H1 (cell line): Measurements from ENCODE around the gene TDP1. TPM values are rescaled to one million over a fixed set of nuclear protein-coding genes. Genes with fewer than 3 reads are reported as not detected.

Experiments
- CTCF ChIA-PET: fragments of 300-600 bp; sonication (Branson Sonifier 250); formaldehyde crosslinking; loops from one replicate; lab custom pipeline; 2021; ENCODE audit not compliant: partially characterized antibody; lab: Charles Lee
- POLR2A ChIA-PET: fragments of 300-600 bp; sonication (Branson Sonifier 250); formaldehyde crosslinking; loops from one replicate; lab custom pipeline; 2021; ENCODE audit warnings: inconsistent platforms; ENCODE audit not compliant: partially characterized antibody; lab: Charles Lee
- DNase-seq, 2 experiments: peaks; one replicate each; pipeline versions ENCODE4 v3.0.0 to v3.0.0-alpha.2; 2010 to 2022; ENCODE audit warnings: low spot score in 2 of 2, low read depth in 1 of 2, mixed read lengths in 1 of 2
- FAIRE-seq: peaks from 2 replicates; lab custom pipeline; 2011; peaks lifted over from hg19 to GRCh38; lab: Jason Lieb, UNC
- H2AFZ ChIP-seq: 2 replicates; pipeline ENCODE4 v1.8.1; 2012; ENCODE audit warnings: low read length, inconsistent platforms
- H2AK5ac ChIP-seq: 2 replicates; pipeline ENCODE4 v1.6.1; 2013; ENCODE audit warnings: low read depth, low read length
- H2BK120ac ChIP-seq: replicated peaks from 2 replicates; pipeline ENCODE3; 2013; ENCODE audit warnings: low read depth, low read length, inconsistent platforms
- H2BK12ac ChIP-seq: 2 replicates; pipeline ENCODE4 v1.6.1; 2013; ENCODE audit warnings: low read depth, low read length
- H2BK15ac ChIP-seq: 2 replicates; pipeline ENCODE4 v1.6.1; 2013; ENCODE audit warnings: low read length
- H2BK20ac ChIP-seq: 2 replicates; pipeline ENCODE4 v1.6.1; 2013; ENCODE audit warnings: low read length
- H2BK5ac ChIP-seq: 2 replicates; pipeline ENCODE4 v1.6.1; 2013; ENCODE audit warnings: low read depth, low read length
- H3K14ac ChIP-seq: 2 replicates; pipeline ENCODE4 v1.6.1; 2013; ENCODE audit warnings: inconsistent platforms; ENCODE audit not compliant: insufficient read length
- H3K18ac ChIP-seq: 2 replicates; pipeline ENCODE4 v1.6.1; 2013; ENCODE audit warnings: low read length; ENCODE audit errors: extremely low read depth
- H3K23ac ChIP-seq: 2 replicates; pipeline ENCODE4 v1.6.1; 2013; ENCODE audit warnings: inconsistent platforms; ENCODE audit not compliant: insufficient read length
- H3K23me2 ChIP-seq: 2 replicates; pipeline ENCODE4 v1.6.1; 2013; ENCODE audit warnings: low read depth, low read length
- H3K27ac ChIP-seq: 2 replicates; pipeline ENCODE4 v1.6.1; 2011; ENCODE audit warnings: low read depth, low read length, inconsistent platforms
- H3K27me3 ChIP-seq, 4 experiments: replicated peaks in 1 of 4; 1 replicate in 1 of 4; 2 replicates in 3 of 4; pipeline versions ENCODE4 v1.6.1 to v1.8.1; 2011 to 2013; ENCODE audit warnings: low read length in 3 of 4, mild to moderate bottlenecking in 3 of 4, inconsistent platforms in 2 of 4, mixed read lengths in 2 of 4, moderate library complexity in 1 of 4; ENCODE audit not compliant: control insufficient read depth in 3 of 4, insufficient read depth in 3 of 4; ENCODE audit errors: extremely low read depth in 1 of 4
- H3K36me3 ChIP-seq, 4 experiments: 2 replicates each; pipeline versions ENCODE4 v1.6.1 to v1.8.1; 2011 to 2013; ENCODE audit warnings: mild to moderate bottlenecking in 4 of 4, low read length in 3 of 4, moderate library complexity in 2 of 4, control low read depth in 1 of 4, inconsistent platforms in 1 of 4; ENCODE audit not compliant: insufficient read depth in 4 of 4, control insufficient read depth in 2 of 4
- H3K4ac ChIP-seq: replicated peaks from 2 replicates; pipeline ENCODE3; 2013; ENCODE audit warnings: low read length, low read depth, mixed read lengths, inconsistent platforms; ENCODE audit not compliant: insufficient read length
- H3K4me1 ChIP-seq, 4 experiments: replicated peaks in 1 of 4; 1 replicate in 1 of 4; 2 replicates in 3 of 4; pipeline versions ENCODE4 v1.6.1 to v1.8.1; 2011 to 2013; ENCODE audit warnings: low read length in 3 of 4, inconsistent platforms in 2 of 4, mixed read lengths in 1 of 4; ENCODE audit not compliant: insufficient read depth in 4 of 4, control insufficient read depth in 3 of 4
- H3K4me2 ChIP-seq, 2 experiments: 2 replicates each; pipeline versions ENCODE4 v1.6.1 to v1.8.1; 2011 to 2013; ENCODE audit warnings: low read depth in 2 of 2, low read length in 2 of 2, control low read depth in 1 of 2, inconsistent platforms in 1 of 2, mild to moderate bottlenecking in 1 of 2; ENCODE audit not compliant: insufficient read depth in 1 of 2
- H3K4me3 ChIP-seq, 4 experiments: fragments of 200-600, 300-600 bp in 1 of 4; sonication (generic), shearing (Covaris generic), sonication (Bioruptor Twin) in 1 of 4; 2 replicates each; pipeline versions ENCODE4 v1.5.1 to v1.8.1; 2011 to 2016; ENCODE audit warnings: low read length in 4 of 4, low read depth in 3 of 4, control low read depth in 2 of 4, inconsistent platforms in 2 of 4, mild to moderate bottlenecking in 2 of 4, mixed read lengths in 1 of 4, moderate library complexity in 1 of 4; ENCODE audit not compliant: insufficient read depth in 2 of 4; ENCODE audit errors: extremely low read depth in 1 of 4
- H3K56ac ChIP-seq: replicated peaks from 2 replicates; pipeline ENCODE3; 2013; ENCODE audit warnings: low read depth, mild to moderate bottlenecking, mixed read lengths, low read length, inconsistent platforms; ENCODE audit not compliant: insufficient read length
- H3K79me1 ChIP-seq: 2 replicates; pipeline ENCODE4 v1.6.1; 2013; ENCODE audit warnings: low read depth, low read length, control low read depth
- H3K79me2 ChIP-seq, 2 experiments: 2 replicates each; pipeline versions ENCODE4 v1.6.1 to v1.8.1; 2012 to 2013; ENCODE audit warnings: low read length in 2 of 2, mild to moderate bottlenecking in 2 of 2, inconsistent platforms in 1 of 2; ENCODE audit not compliant: insufficient read depth in 2 of 2, control insufficient read depth in 1 of 2
- H3K9ac ChIP-seq, 4 experiments: replicated peaks in 1 of 4; 1 replicate in 1 of 4; 2 replicates in 3 of 4; pipeline versions ENCODE4 v1.6.1 to v1.8.1; 2011 to 2013; ENCODE audit warnings: low read depth in 3 of 4, low read length in 3 of 4, control low read depth in 2 of 4, mild to moderate bottlenecking in 2 of 4, moderate library complexity in 2 of 4, inconsistent platforms in 1 of 4; ENCODE audit errors: extremely low read depth in 1 of 4
- H3K9me3 ChIP-seq, 2 experiments: 2 replicates each; pipeline versions ENCODE4 v1.6.1 to v1.8.1; 2012 to 2013; ENCODE audit warnings: mild to moderate bottlenecking in 2 of 2, moderate library complexity in 2 of 2, control low read depth in 1 of 2, inconsistent platforms in 1 of 2, low read depth in 1 of 2, low read length in 1 of 2, mixed read lengths in 1 of 2; ENCODE audit not compliant: insufficient read depth in 2 of 2
- H4K20me1 ChIP-seq, 2 experiments: replicated peaks in 1 of 2; 2 replicates each; pipeline versions ENCODE3 to v1.8.1; 2011 to 2013; ENCODE audit warnings: inconsistent platforms in 2 of 2, low read length in 2 of 2, mild to moderate bottlenecking in 1 of 2; ENCODE audit not compliant: insufficient read depth in 2 of 2, control insufficient read depth in 1 of 2
- H4K5ac ChIP-seq: 2 replicates; pipeline ENCODE4 v1.6.1; 2013; ENCODE audit warnings: low read length, low read depth, mixed read lengths, inconsistent platforms; ENCODE audit not compliant: insufficient read length
- H4K8ac ChIP-seq: 2 replicates; pipeline ENCODE4 v1.8.0; 2013; ENCODE audit warnings: mild to moderate bottlenecking, moderate library complexity, low read length, inconsistent platforms; ENCODE audit not compliant: insufficient read depth; ENCODE audit errors: extremely low read depth
- H4K91ac ChIP-seq: replicated peaks from 2 replicates; pipeline ENCODE3; 2013; ENCODE audit warnings: low read length, mixed read lengths, inconsistent platforms; ENCODE audit not compliant: insufficient read length
- ASH2L ChIP-seq: fragments of 200-600, 300-600 bp; sonication (generic); IDR thresholded peaks from one replicate; pipeline ENCODE4 v1.7.1; 2017; ENCODE audit warnings: low read length
- BACH1 ChIP-seq: IDR thresholded peaks from 2 replicates; pipeline ENCODE4 v1.6.1; 2012; ENCODE audit warnings: low read length, improper control_type of control experiment
- BRCA1 ChIP-seq: IDR thresholded peaks from 2 replicates; pipeline ENCODE4 v1.6.1; 2012; ENCODE audit warnings: low read depth, low read length, improper control_type of control experiment
- CTBP2 ChIP-seq: IDR thresholded peaks from 2 replicates; pipeline ENCODE4 v1.7.0; 2011; ENCODE audit warnings: borderline replicate concordance, mild to moderate bottlenecking, moderate library complexity, mixed read lengths, low read length; ENCODE audit not compliant: insufficient read depth, insufficient read length
- CTCF ChIP-seq, 3 experiments: IDR thresholded peaks; 1 replicate in 2 of 3; 2 replicates in 1 of 3; pipeline versions ENCODE4 v1.5.1 to v1.6.1; 2011; ENCODE audit warnings: low read length in 3 of 3, mild to moderate bottlenecking in 3 of 3, inconsistent platforms in 2 of 3, low read depth in 1 of 3, moderate library complexity in 1 of 3; ENCODE audit not compliant: insufficient read depth in 1 of 3; ENCODE audit errors: control extremely low read depth in 1 of 3
- E2F6 ChIP-seq: IDR thresholded peaks from 2 replicates; pipeline ENCODE4 v1.6.1; 2012; ENCODE audit warnings: inconsistent platforms
- GABPA ChIP-seq: IDR thresholded peaks from 2 replicates; pipeline ENCODE4 v1.6.1; 2011; ENCODE audit warnings: mild to moderate bottlenecking, low read length, moderate library complexity, borderline replicate concordance; ENCODE audit not compliant: insufficient read depth
- KDM5A ChIP-seq: fragments of 200-600 bp; IDR thresholded peaks from 2 replicates; pipeline ENCODE4 v1.7.1; 2012; ENCODE audit warnings: mild to moderate bottlenecking, low read length, inconsistent platforms, mixed read lengths
- MAFK ChIP-seq: IDR thresholded peaks from 2 replicates; pipeline ENCODE4 v1.6.1; 2012; ENCODE audit warnings: low read depth, mild to moderate bottlenecking, improper control_type of control experiment, low read length
- PHF8 ChIP-seq: fragments of 200-600 bp; sonication (generic); conservative IDR thresholded peaks from 2 replicates; pipeline ENCODE4 v1.7.1; 2012; ENCODE audit warnings: low read depth, mild to moderate bottlenecking, inconsistent platforms, low read length, moderate library complexity
- SRF ChIP-seq: IDR thresholded peaks from 2 replicates; pipeline ENCODE4 v1.6.1; 2011; ENCODE audit warnings: mild to moderate bottlenecking, low read depth, low read length, moderate library complexity
- ZNF274 ChIP-seq: IDR thresholded peaks from 2 replicates; pipeline ENCODE4 v1.7.0; 2012; ENCODE audit warnings: low read length, borderline replicate concordance; ENCODE audit errors: extremely low read depth
- polyA plus RNA-seq, 7 experiments: library from polyadenylated mRNA; depleted of rRNA in 3 of 7; stranded (reverse) in 5 of 7; unstranded in 2 of 7; fragments of >200 nt in 5 of 7; fragments of 200-250 nt in 2 of 7; gene quantifications; 1 replicate in 5 of 7; 2 replicates in 1 of 7; 4 replicates in 1 of 7; pipeline versions ENCODE4 v1.2.1 to v1.2.3, GENCODE V29; 2011 to 2013; ENCODE audit warnings: missing spikeins in 2 of 7, mixed read lengths in 2 of 7
- total RNA-seq: library from RNA; stranded (reverse); fragmentation: NEBNext Ultra II Directional; extraction: Animal tissue kit (Norgen Biotek cat#: 25700); gene quantifications from 2 replicates; pipeline ENCODE4 v1.2.1, GENCODE V29; 2021

TDP1 gene
- total and polyA plus RNA-seq, 2 of the 8 experiments (the other 6 are each of a cell fraction or from before 2014, with no cell fraction given) = 32.2 to 69.9 TPM

GRCh38 chr14:89987161-89987475 is 31.4 kb downstream of the TDP1 start:
- Histone ChIP-seq H3K9ac (no peak overlapping the region), H3K27ac (no peak overlapping the region), H3K23me2 (no peaks in the 10 kb centered on the region), H3K56ac (no peak overlapping the region), H3K4me2 (no peak overlapping the region), H2BK12ac (no peak overlapping the region), H2AK5ac (no peak overlapping the region), H3K4me1 (peaks cover 0 to 3% (median 1%) of the 10 kb centered on the region in 4 experiments; a peak in 4 of 7 replicates), H3K18ac (no peak overlapping the region), H4K20me1 (no peaks in the 10 kb centered on the region), H3K79me1 (no peaks in the 10 kb centered on the region), H3K4me3 (no peak overlapping the region), H3K9me3 (no peaks in the 10 kb centered on the region), H3K4ac (no peak overlapping the region), H2BK15ac (no peak overlapping the region), H3K14ac (no peak overlapping the region), H4K8ac (no peak overlapping the region), H2BK120ac (no peak overlapping the region), H2BK20ac (no peak overlapping the region), H3K27me3 (no peaks in the 10 kb centered on the region), H2BK5ac (no peak overlapping the region), H3K36me3 (peaks cover 0 to 40% (median 7%) of the 10 kb centered on the region in 4 experiments; a peak in 5 of 8 replicates), H3K23ac (no peak overlapping the region), H2AFZ (no peak overlapping the region), H3K79me2 (no peaks in the 10 kb centered on the region), H4K91ac (no peak overlapping the region), H4K5ac (no peak overlapping the region)
- ChIA-PET POLR2A (interaction anchor here (0.9 to 1.6 kb wide), 3 partner anchors 14 to 32 kb away, joined by 4 to 5 read pairs (median 4); partner anchors contain the start of gene TDP1), CTCF (interaction anchor here (1.2 to 6.4 kb wide), 5 partner anchors 10 to 248 kb away, joined by 3 to 37 read pairs (median 4); no protein-coding TSS in a partner anchor)
- DNase-seq (no peak), FAIRE-seq (no peak)
- no peak for TF ChIP-seq E2F6
- TF ChIP-seq CTBP2 = no peak
- TF ChIP-seq ASH2L = no peak
- TF ChIP-seq GABPA = no peak
- no peak for TF ChIP-seq MAFK
- no peak for TF ChIP-seq BACH1
- no peak for TF ChIP-seq PHF8
- TF ChIP-seq BRCA1 = no peak
- TF ChIP-seq KDM5A = no peak
- TF ChIP-seq SRF = no peak
- no peak for TF ChIP-seq ZNF274
- TF ChIP-seq CTCF (IDR thresholded peaks at IDR 0.05; ENCODE audit: control extremely low read depth in 1 of 3, insufficient read depth in 1 of 3, low read depth in 1 of 3, low read length in 3 of 3) = no peak
